ENCODE data around the gene CCBE1.

DNA sequence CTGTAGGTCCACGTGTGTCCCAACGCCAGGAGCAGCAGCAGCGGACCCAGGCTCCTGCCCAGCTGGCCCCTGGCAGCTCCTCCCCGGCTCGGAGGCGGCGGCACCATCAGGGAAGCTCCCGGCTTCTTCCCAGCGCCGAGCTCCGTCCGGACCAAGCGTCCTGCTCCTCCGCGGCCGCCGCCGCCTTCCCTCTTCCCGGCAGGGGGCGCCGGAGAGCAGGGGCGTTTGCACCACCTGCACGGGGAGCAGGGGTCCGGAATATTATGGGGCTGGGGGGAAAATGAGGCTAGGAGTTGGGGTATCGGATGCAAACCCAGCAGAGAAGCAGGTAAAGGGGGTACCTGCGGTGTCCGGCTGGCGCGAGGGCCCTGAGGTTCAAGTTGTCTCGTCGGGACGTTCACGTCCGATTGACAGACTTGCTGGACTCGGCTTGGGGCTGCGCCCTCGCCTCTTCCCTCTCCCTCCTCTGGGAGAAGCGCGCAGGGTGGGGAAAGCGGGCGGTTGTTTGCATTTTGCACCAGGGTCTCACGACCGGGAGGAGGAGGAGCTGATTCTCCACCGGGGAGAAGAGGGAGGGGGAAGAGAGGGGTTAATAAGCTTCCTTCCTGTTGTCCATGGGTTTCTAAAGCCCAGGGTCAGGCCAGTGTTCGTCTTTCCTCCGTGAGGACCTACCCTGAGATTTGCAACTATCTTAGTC, at the start of gene CCBE1:
- TF ChIP-seq, protein P1, sequence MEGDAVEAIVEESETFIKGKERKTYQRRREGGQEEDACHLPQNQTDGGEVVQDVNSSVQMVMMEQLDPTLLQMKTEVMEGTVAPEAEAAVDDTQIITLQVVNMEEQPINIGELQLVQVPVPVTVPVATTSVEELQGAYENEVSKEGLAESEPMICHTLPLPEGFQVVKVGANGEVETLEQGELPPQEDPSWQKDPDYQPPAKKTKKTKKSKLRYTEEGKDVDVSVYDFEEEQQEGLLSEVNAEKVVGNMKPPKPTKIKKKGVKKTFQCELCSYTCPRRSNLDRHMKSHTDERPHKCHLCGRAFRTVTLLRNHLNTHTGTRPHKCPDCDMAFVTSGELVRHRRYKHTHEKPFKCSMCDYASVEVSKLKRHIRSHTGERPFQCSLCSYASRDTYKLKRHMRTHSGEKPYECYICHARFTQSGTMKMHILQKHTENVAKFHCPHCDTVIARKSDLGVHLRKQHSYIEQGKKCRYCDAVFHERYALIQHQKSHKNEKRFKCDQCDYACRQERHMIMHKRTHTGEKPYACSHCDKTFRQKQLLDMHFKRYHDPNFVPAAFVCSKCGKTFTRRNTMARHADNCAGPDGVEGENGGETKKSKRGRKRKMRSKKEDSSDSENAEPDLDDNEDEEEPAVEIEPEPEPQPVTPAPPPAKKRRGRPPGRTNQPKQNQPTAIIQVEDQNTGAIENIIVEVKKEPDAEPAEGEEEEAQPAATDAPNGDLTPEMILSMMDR (conservative IDR thresholded peaks at IDR 0.05) = peak; percentile 96
- TF ChIP-seq ZFX (IDR thresholded peaks at IDR 0.05) = no peak

Measured in C4-2B (cell line).